Choroid plexus epithelial cell (primary cell): ENCODE results near the gene CSF2RB.

Source experiments
- DNase-seq: peaks from one replicate; pipeline ENCODE4 v3.0.0-alpha.2; 2010; ENCODE audit warnings: low read depth
- H3K4me3 ChIP-seq: 2 replicates; pipeline ENCODE4 v1.5.1; 2011; ENCODE audit warnings: low read depth, mild to moderate bottlenecking, control low read depth, low read length, moderate library complexity
- TF ChIP-seq, protein P1 (sequence below): conservative IDR thresholded peaks from 2 replicates; pipeline ENCODE4 v1.5.1; 2011; ENCODE audit warnings: low read depth, mild to moderate bottlenecking, control low read depth, inconsistent platforms, low read length, moderate library complexity

The CSF2RB gene

DNA sequence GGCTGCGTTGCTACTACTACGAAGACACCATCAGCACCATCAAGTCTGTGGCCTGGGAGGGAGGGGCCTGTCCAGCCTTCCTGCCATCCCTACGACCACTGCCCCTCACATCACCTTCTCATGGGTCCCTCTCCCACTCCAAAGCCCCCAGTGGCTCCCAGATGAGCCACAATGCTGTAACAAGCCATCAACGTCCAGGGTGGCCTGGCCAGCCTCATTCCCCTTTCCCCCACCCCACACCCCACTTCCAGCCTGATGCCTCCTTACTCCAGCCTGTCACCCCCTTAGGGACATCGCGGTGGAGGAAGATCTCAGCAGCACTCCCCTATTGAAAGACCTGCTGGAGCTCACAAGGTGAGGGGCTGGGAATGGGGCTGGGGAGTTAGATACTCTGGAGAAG lies 37.7 kb upstream of the CSF2RB start:
- TF ChIP-seq, protein P1, sequence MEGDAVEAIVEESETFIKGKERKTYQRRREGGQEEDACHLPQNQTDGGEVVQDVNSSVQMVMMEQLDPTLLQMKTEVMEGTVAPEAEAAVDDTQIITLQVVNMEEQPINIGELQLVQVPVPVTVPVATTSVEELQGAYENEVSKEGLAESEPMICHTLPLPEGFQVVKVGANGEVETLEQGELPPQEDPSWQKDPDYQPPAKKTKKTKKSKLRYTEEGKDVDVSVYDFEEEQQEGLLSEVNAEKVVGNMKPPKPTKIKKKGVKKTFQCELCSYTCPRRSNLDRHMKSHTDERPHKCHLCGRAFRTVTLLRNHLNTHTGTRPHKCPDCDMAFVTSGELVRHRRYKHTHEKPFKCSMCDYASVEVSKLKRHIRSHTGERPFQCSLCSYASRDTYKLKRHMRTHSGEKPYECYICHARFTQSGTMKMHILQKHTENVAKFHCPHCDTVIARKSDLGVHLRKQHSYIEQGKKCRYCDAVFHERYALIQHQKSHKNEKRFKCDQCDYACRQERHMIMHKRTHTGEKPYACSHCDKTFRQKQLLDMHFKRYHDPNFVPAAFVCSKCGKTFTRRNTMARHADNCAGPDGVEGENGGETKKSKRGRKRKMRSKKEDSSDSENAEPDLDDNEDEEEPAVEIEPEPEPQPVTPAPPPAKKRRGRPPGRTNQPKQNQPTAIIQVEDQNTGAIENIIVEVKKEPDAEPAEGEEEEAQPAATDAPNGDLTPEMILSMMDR = no peak
- DNase-seq = no peak
- H3K4me3 ChIP-seq = no peak overlapping the region

DNA sequence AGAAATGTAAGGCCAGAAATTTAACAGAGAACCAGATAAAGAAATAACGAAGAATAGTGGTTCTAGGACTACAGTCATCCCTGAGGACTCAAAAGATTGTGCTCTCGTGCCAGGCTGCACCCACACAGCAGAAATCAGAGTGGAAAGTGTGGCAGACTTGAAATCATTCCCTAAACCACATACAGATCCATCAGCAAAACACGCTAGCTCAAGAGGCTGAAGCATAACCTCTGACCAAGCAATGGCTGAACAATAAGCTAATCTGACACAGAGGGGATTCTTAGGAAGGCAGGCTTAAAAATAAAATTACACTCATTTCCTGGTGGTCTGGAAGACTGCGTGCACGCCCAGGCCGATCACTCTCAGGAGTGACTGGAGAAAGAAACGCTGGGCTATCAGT lies 33.7 kb upstream of the CSF2RB start:
- no peak overlapping the region for H3K4me3 ChIP-seq
- DNase-seq = no peak
- TF ChIP-seq, protein P1 = no peak

DNA sequence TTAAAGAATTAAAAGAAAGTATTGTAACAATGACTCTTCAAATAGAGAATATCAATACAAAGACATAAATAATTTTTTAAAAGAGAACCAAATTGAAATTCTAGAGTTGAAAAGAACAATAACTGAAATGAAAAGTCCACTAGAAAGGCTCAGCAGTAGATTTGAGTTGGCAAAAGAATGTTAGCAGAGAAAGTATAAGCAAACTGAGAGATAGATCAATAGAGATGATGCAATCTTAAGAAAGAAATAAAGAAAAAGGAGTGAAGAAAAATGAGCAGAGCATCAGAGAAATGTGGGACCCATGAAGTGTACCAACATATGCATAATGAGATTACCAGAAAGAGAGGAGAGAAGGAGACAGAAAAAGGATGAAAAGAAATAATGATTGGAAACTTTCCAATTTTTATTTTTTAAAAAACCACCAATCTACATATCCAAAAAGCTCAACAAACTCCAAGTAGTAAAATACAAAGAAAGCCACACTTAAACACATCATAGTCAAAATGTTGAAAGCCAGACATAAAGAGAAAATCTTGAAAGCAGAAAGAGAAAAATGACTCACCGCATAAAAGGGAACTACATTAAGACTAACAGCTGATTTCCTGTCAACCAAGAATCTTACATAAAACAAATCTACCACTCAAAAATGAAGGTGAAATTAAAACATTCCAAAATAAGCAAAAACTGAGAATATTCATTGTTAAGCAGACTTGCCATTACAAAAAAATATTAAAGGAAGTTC lies 31.8 kb upstream of the CSF2RB start:
- no peak overlapping the region for H3K4me3 ChIP-seq
- TF ChIP-seq, protein P1 = no peak
- DNase-seq = no peak

DNA sequence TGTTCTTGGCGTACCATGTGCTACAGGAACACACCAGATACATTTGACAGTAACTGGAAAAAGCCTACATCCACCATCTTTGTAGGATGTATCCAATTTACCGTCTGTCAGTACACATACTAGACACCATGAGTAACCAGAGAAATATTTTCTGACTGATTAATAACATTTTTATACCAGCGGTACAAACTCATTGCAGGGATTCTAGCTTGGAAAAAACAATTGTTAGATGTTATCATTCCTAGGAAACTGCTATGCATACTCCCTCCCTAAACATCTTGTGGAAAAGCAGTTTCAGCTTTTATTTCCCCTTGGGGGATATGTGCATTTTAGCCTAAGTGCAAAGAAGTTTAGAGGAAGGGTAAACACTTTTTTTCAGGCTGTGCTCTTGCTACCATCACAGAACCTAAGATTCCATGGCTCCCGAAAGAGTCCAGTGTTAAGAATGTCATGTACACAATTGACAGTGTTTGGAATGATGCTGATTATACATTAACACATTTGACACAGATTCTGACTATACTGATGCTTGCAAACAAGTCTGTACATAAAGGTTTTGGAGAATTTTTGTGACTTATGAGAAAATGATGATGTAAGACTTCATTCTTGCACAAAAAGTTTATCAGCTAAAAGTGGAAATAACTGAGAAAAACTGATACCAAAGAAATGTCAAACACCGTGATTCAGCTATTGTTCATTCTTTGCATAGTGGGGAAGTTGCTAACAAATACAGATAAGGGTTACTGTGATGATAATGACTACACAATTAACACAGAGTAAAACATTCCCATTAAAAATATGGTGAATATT lies 28.9 kb upstream of the CSF2RB start:
- TF ChIP-seq, protein P1 = no peak
- H3K4me3 ChIP-seq = no peak overlapping the region
- DNase-seq = no peak

- H3K4me3 ChIP-seq = no peak overlapping the region
- TF ChIP-seq, protein P1 = no peak
- no peak for DNase-seq
Observed at GRCh38 chr22:36885474-36885873, 28.0 kb upstream of the CSF2RB start.

DNA sequence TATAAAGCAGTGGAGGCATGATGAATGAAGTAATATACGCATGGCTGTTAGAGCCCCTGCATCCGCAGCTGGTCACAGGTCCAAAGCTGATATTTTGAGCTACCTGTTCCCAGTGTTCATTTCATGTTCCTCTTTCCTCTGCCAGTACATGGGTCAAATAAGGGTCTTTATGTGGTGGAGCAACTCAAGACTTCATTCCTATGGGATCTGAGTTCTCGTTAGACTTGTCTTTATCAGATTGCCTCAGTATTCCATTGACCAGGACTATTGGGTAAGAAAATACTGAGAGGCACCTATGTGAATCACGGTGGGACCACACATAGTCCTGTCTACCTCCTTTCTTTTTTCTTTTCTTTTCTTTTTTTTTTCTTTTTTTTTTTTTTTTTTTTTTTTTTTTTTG lies 27.4 kb upstream of the CSF2RB start:
- TF ChIP-seq, protein P1 = no peak

More for the DNA sequence above, 27.4 kb upstream of the CSF2RB start:
- no peak overlapping the region for H3K4me3 ChIP-seq
- DNase-seq = no peak
